ENCODE data around the gene SVIL. TPM values are rescaled to one million over a fixed set of nuclear protein-coding genes. Genes with fewer than 3 reads are reported as not detected.

The SVIL gene, protein sequence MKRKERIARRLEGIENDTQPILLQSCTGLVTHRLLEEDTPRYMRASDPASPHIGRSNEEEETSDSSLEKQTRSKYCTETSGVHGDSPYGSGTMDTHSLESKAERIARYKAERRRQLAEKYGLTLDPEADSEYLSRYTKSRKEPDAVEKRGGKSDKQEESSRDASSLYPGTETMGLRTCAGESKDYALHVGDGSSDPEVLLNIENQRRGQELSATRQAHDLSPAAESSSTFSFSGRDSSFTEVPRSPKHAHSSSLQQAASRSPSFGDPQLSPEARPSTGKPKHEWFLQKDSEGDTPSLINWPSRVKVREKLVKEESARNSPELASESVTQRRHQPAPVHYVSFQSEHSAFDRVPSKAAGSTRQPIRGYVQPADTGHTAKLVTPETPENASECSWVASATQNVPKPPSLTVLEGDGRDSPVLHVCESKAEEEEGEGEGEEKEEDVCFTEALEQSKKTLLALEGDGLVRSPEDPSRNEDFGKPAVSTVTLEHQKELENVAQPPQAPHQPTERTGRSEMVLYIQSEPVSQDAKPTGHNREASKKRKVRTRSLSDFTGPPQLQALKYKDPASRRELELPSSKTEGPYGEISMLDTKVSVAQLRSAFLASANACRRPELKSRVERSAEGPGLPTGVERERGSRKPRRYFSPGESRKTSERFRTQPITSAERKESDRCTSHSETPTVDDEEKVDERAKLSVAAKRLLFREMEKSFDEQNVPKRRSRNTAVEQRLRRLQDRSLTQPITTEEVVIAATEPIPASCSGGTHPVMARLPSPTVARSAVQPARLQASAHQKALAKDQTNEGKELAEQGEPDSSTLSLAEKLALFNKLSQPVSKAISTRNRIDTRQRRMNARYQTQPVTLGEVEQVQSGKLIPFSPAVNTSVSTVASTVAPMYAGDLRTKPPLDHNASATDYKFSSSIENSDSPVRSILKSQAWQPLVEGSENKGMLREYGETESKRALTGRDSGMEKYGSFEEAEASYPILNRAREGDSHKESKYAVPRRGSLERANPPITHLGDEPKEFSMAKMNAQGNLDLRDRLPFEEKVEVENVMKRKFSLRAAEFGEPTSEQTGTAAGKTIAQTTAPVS (N-terminal part only)
- total RNA-seq (1,000 to 10,000 TPM in 1 of 4 donors, 100 to 1,000 TPM in 3; 637 to 1,443 (median 763) TPM), polyA plus RNA-seq (10 to 100 TPM in 2 of 3 donors, 1 to 10 TPM in 1; 8.3 to 42.5 (median 10.8) TPM)

DNA sequence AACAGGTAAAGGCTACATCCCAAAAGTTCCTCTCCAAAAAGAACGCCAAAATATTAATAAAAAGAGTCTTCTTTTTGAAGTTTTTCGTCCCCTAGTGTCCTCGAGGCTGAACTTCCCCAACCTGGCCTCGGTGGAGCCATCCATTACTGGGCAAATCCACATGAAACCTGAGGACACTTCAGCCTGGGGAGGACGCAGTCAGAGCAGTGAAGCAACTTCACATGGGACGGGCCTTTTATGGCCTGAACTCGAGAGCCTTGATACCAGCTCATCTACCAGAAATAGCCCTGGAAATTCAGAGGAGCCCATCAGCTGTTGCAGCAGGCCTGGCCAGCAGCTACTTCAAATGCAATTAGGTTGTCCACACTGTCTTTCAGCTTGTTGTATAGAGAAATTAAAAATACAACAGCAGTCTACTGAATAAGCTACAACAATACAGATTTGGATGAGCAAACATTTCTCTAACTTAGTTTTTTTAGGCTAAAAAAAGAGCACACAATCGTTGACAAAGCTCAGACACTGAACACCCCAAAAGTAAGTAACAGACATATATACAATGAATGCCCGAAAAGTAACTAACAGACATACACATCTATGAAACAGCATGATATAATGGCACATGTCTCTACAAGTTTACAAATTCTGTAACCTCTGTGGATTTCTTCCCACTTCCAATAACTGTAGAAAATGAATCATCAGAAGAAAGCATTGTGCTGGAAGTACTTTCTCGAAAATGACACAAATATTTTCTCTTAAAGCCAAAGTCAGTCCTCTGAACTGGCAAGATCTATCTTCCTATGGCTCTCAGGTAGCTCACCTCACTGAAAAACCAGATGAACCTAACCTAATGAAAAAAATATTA, at the start of gene SVIL:
SVIL (minus strand) TSS at position 208 of the 862 bp plus-strand sequence. CDS start 79,913 bp downstream, outside the sequence.
- TF ChIP-seq, protein P1, sequence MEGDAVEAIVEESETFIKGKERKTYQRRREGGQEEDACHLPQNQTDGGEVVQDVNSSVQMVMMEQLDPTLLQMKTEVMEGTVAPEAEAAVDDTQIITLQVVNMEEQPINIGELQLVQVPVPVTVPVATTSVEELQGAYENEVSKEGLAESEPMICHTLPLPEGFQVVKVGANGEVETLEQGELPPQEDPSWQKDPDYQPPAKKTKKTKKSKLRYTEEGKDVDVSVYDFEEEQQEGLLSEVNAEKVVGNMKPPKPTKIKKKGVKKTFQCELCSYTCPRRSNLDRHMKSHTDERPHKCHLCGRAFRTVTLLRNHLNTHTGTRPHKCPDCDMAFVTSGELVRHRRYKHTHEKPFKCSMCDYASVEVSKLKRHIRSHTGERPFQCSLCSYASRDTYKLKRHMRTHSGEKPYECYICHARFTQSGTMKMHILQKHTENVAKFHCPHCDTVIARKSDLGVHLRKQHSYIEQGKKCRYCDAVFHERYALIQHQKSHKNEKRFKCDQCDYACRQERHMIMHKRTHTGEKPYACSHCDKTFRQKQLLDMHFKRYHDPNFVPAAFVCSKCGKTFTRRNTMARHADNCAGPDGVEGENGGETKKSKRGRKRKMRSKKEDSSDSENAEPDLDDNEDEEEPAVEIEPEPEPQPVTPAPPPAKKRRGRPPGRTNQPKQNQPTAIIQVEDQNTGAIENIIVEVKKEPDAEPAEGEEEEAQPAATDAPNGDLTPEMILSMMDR (IDR thresholded peaks at IDR 0.05), result peak in 1 of 4 experiments; percentile 50
- peak; percentile 45 to 57 for TF ChIP-seq POLR2A (IDR thresholded peaks at IDR 0.05)
- TF ChIP-seq EP300 (IDR thresholded peaks at IDR 0.05), result peak; percentile 11 to 94 (median 56)
- TF ChIP-seq POLR2AphosphoS5 (IDR thresholded peaks at IDR 0.05), result peak; percentile 92 to 96 (median 92)
- Histone ChIP-seq H3K4me1 (peaks cover 0 to 76% (median 49%) of the 10 kb centered on the region in 4 donors), H3K27me3 (no peaks in the 10 kb centered on the region), H3K9me3 (no peaks in the 10 kb centered on the region), H3K27ac (peak within 1 kb of the TSS; percentile 78 to 90 (median 88)), H3K36me3 (peaks cover 0 to 26% (median 4%) of the 10 kb centered on the region in 4 donors), H3K4me3 (peak within 1 kb of the TSS; percentile 9 to 50 (median 39))
- intact Hi-C loops (cut with DNase I), result loop anchor here (5.0 kb wide), 2 partner anchors 97 to 222 kb away; no protein-coding TSS in a partner anchor
- peak; percentile 95 for DNase-seq
- 15 to 56% methylated on average over 10 of the region's 10 CpGs for whole genome bisulfite sequencing, 2 donors

DNA sequence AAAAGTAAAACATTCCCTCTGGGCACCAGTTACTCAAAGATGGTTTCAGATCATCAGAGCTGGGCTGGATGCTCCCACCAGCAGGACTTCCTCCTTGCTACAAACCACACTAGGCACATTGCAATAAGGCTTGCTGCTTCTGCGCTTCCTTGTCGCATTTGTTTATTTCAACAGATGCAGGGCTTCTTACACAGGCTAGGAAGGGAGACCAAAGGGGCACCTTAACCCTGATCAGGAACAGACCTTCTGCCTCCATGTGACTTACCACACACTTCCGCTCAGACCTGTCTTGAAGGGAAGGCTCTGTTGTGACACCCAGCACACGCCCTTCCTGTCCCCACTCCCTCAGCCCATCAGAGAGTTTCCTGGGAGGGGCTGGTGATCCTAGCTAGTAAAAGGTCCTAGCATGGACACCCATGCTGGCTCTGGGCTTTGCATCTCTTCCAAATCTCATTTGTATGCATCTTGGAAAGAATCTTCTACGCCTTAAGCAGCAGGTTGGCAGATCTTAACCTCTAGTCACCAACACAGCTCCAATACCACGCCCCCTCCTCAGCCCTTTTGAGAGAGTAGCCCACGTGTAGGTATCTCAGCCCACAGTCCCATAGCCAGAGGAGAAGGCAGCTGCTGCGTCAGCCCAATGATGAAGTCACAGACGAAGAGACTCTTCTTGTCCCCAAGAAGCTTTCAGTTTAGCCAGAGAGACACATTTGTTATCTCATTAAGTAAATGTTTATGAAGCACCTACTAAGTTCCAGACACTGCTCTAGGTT, 47.1 kb upstream of the SVIL start:
- DNase-seq, result no peak
- intact Hi-C loops (cut with DNase I), result no loop called here
- WGBS, 2 donors, result 53 to 83% methylated on average over 9 of the region's 9 CpGs
- H3K4me1 ChIP-seq, result peaks cover 0 to 85% (median 52%) of the 10 kb centered on the region in 4 donors
- H3K9me3 ChIP-seq, result no peaks in the 10 kb centered on the region
- no peak for TF ChIP-seq EP300 (IDR thresholded peaks at IDR 0.05)
- peak in 2 of 4 donors; percentile 51 to 54 for TF ChIP-seq POLR2AphosphoS5 (IDR thresholded peaks at IDR 0.05)
- H3K4me3 ChIP-seq, result no peak overlapping the region
- H3K27me3 ChIP-seq, result no peaks in the 10 kb centered on the region
- H3K36me3 ChIP-seq, result peaks cover 0 to 98% (median 52%) of the 10 kb centered on the region in 4 donors
- H3K27ac ChIP-seq, result peak overlapping the region in 3 of 4 donors; percentile 14 to 50 (median 42)

DNA sequence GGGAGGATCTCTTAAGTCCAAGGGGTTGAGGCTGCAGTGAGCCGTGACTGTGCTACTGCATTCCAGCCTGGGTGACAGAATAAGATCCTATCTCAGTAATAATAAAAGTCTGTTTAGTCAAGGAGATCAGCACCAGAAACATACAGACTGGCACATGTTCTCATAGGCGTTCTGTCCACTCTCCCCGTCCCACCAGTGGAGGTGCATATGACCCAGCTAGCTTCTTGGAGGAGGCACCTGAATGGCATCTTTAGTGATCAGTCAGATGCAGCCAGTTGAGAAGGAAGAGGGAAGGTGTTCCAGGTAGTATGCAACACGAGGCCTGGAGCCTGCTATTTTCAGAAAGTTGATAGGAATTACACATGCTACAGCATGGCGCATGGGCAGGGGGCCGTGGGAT, 45.3 kb upstream of the SVIL start:
- no peak for DNase-seq
- peaks cover 0 to 75% (median 52%) of the 10 kb centered on the region in 4 donors for H3K4me1 ChIP-seq
- no peak for TF ChIP-seq POLR2A (IDR thresholded peaks at IDR 0.05)
- no peak for TF ChIP-seq EP300 (IDR thresholded peaks at IDR 0.05)
- TF ChIP-seq, protein P1 (IDR thresholded peaks at IDR 0.05), result no peak
- no peak for TF ChIP-seq POLR2AphosphoS5 (IDR thresholded peaks at IDR 0.05)
- H3K36me3 ChIP-seq, result peaks cover 0 to 98% (median 56%) of the 10 kb centered on the region in 4 donors
- intact Hi-C loops (cut with DNase I), result no loop called here
- H3K27ac ChIP-seq, result peak overlapping the region in 2 of 4 donors; percentile 12 to 50
- no peaks in the 10 kb centered on the region for H3K9me3 ChIP-seq
- 84 to 94% methylated on average over 6 of the region's 6 CpGs for WGBS, 2 donors
- no peak overlapping the region for H3K4me3 ChIP-seq
- H3K27me3 ChIP-seq, result no peaks in the 10 kb centered on the region

DNA sequence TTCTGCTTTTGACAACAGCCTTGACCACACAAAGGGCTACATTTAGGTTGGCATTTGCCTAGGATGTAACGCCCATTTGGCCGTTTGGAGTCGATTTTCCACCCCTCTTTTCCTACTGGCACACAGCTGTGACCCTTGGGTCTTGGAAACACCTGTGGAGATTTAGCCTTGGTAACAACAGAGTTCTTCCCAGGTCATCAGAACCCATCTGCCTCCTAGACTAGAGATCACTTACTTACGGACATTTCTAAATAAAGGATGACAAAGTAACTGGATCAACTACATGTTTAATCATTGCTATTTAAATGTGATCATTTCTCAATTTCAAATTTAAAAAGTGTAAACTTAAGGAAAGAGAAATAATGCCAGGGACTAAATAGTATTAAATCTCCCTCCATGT, 42.0 kb upstream of the SVIL start:
- Histone ChIP-seq H3K36me3 (peaks cover 0 to 90% (median 38%) of the 10 kb centered on the region in 4 donors), H3K4me1 (peaks cover 0 to 53% (median 39%) of the 10 kb centered on the region in 4 donors), H3K27me3 (no peaks in the 10 kb centered on the region), H3K9me3 (no peaks in the 10 kb centered on the region), H3K27ac (peak overlapping the region in 1 of 4 donors; percentile 25), H3K4me3 (no peak overlapping the region)
- TF ChIP-seq POLR2AphosphoS5 (IDR thresholded peaks at IDR 0.05) (no peak), EP300 (IDR thresholded peaks at IDR 0.05) (no peak), POLR2A (IDR thresholded peaks at IDR 0.05) (no peak)
- TF ChIP-seq, protein P1 (IDR thresholded peaks at IDR 0.05), result no peak
- WGBS, 2 donors, result 95 to 98% methylated on average over 4 of the region's 4 CpGs
- no peak for DNase-seq
- intact Hi-C loops (cut with DNase I), result no loop called here
